Cardiac fibroblast (primary cell): ENCODE results near the gene DPM3.
A peak's percentile ranks its signal among the peaks of the same experiment; 100 is the strongest.
"Not testable (repeated sequence)": the region's sequence is repeated elsewhere in the genome, so short reads cannot be mapped to it uniquely, and the experiment has no call there.

ENCODE experiments used
- DNase-seq, 2 donors: peaks; one replicate each; pipeline versions ENCODE4 v3.0.0 to v3.0.0-alpha.2; 2010; ENCODE audit warnings: low read depth in 2 of 2
- H3K4me3 ChIP-seq, 2 donors: replicated peaks in 1 of 2; 1 replicate in 1 of 2; 2 replicates in 1 of 2; pipeline ENCODE4 v1.5.1; 2011; ENCODE audit warnings: low read depth in 2 of 2, low read length in 2 of 2, mild to moderate bottlenecking in 2 of 2, moderate library complexity in 1 of 2
- TF ChIP-seq, protein P1 (sequence below): IDR thresholded peaks from one replicate; pipeline ENCODE4 v1.5.1; 2011; ENCODE audit warnings: low read depth, mild to moderate bottlenecking, low read length, inconsistent platforms

The DPM3 gene

DNA sequence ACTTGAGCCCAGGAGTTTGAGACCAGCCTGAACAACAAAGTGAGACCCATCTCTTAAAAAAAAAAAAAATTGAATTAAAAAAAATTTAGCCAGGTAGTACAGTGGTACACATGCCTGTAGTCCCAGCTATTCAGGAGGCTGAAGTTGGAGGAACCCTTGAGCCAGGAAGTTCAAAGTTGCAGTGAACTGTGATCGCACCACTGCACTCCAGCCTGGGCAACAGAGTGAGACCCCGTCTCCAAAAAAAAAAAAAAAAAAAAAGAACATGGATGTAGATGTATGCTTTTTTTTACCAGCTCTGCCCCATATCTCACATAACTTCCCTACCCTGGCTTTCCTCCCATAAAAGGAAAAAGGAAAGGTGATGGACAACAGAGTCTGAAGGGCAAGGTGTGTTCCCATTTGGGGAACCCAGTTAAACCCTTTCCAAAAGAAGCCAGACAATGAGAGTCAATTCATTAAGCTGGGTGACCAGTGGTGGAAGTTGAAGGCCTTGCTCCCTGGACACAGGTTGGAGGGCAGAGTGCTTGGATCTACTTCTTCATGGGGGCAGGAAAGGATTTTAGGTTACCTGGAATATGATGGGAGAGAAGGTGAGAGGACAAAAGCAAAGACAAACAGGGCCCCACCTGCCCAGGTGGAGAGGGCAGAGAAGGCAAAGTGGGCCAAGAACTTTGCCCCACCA, 29.9 kb upstream of the DPM3 start:
- TF ChIP-seq, protein P1, sequence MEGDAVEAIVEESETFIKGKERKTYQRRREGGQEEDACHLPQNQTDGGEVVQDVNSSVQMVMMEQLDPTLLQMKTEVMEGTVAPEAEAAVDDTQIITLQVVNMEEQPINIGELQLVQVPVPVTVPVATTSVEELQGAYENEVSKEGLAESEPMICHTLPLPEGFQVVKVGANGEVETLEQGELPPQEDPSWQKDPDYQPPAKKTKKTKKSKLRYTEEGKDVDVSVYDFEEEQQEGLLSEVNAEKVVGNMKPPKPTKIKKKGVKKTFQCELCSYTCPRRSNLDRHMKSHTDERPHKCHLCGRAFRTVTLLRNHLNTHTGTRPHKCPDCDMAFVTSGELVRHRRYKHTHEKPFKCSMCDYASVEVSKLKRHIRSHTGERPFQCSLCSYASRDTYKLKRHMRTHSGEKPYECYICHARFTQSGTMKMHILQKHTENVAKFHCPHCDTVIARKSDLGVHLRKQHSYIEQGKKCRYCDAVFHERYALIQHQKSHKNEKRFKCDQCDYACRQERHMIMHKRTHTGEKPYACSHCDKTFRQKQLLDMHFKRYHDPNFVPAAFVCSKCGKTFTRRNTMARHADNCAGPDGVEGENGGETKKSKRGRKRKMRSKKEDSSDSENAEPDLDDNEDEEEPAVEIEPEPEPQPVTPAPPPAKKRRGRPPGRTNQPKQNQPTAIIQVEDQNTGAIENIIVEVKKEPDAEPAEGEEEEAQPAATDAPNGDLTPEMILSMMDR, result no peak
- DNase-seq, result no peak
- no peak overlapping the region for H3K4me3 ChIP-seq

DNA sequence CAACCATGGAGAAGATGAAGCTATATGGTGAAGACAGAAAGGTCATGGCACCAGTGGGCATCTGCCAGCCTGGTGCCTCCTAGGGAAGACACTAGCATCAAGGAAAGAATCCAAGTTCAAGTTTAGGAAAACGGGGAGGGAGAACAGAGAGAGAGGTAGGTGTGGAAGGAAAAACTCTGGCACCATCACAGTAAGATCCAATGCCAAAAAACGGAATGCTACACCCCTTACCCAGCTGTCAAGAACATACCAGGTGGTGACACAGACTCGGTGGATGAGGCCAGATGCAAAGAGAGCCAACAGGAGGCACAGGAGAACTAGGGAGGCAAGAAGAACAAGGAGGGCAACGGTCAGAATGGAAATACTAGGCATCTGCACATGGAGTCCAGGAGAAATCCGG, 29.2 kb upstream of the DPM3 start:
- TF ChIP-seq, protein P1, result no peak
- DNase-seq, result no peak
- H3K4me3 ChIP-seq, result no peak overlapping the region

DNA sequence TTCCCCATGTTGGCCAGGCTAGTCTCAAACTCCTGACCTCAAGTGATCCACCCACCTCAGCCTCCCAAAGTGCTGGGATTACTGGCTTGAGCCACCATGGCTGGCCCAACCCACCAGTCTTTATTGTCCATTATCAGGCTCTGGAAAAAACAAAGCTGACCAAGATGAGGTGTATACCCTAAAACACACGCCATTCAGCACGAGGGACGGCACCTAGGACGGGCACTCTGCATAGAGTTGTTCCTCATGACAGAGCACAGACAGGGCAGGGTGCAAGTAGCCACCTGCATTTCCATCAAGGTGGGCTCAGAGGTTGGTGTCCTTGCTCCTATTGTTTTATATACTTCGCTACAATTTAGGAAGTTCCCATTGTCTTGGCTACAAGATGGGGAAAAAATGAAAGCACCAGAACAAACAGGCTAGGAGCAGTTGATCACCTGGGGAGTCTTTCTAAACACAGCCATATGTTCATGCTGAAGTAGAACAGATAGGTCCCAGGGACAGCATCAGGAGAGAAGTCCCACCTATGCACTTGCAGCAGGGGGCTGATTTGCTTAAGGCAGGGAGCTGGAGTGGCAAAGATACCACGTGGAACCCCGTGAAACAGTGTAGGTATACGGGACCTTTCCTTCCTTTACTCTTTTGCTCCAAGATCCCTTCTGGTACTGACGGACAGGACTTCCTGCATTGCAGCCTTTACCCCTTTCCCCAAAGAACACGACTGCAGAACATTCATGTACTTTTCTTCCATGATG, 28.3 kb upstream of the DPM3 start:
- TF ChIP-seq, protein P1, result no peak
- no peak for DNase-seq
- no peak overlapping the region for H3K4me3 ChIP-seq

DNA sequence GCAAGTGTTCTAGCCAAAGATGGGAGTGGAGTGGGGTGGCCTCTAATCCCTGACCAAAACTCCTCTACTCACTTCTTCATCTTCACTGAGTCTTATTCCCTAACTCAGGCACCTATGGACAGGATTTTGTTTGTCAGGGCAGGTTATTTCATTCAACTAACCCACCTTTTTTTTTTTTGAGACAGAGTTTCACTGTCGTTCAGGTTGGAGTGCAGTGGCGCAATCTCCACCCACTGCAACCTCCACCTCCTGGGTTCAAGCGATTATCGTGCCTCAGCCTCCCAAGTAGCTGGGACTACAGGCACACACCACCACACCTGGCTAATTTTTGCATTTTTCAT, 27.7 kb upstream of the DPM3 start:
- H3K4me3 ChIP-seq, DNase-seq: not testable (repeated sequence)

DNA sequence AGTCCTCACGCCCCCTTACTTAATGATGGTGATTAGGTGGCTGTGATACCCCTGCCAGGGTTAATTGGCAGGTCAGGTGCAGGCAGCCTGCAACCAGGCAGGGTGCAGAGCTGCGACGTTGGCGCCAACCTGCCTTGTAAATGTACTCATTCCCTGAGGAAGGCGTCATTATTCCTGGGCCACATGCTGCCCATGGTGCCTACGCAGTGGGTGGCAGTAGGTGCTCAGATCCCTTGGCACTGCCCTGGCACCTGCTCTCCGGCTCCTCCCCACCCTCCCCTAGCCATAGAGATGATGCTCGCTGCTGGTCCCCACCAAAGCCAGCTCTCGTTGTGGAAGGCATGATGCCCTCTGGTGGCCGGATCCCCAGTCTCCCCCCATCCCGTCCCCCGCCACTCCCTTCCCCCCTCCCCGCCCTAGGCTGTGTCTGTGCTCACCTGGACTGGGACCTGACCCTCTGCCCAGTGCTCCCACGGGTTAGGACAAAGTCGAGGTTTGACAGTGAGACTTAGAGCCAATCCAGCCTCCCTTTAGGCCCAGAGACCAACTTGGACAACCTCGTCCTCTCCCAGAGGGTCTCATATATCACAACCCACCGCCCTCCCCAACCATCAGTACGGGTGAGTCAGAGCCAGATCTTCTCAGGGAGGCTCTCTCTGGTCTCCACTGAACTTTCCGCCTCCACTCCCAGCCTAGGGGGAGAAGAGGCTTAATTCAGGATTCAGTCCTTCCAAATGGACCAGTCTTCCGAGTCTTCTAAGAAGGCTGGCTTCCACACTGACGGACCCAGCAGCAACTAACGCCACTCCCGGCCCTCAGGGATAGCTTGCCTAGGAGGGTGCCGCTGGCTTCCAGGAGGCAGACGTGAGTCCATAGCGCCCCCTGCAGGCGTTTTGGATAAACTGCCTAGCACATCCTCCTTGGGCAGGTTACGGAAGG, 27.1 kb upstream of the DPM3 start:
- H3K4me3 ChIP-seq, result no peak overlapping the region
- peak; percentile 88 to 90 for DNase-seq
- TF ChIP-seq, protein P1, result peak; percentile 91

DNA sequence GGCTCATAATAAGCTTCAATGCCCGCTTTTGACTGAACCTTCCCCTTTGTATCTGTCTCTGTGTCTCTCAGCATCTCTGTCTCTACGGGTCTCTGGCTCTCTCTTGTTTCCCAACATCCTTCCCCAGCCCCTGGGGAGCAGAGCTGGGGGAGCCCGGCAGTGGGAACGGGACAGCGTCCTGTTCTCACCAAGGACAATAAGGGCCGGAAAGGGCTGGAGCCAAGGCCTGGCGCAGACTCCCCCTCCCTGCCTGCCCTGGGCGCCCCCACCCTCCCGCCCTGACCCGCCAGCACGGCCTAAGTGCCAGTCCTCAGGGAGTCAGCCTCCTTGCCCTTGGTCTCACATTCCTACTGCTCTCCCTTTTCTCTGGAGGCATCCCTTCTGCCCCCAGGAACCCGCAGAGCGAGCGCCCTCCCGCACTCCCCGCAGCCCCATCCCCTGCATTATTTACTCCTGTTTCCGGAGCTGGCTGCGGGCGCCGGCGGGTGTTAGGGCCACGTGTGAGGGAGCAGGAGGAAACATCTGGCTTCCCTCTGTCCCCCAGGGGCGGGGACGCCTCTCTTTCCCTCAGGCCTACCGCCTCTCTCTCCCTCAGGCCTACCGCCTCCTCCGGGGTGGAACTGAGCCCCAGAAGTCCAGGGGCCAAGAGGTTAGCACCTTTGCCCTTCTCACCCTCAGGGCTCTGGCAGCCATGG, 26.3 kb upstream of the DPM3 start:
- TF ChIP-seq, protein P1, result no peak
- no peak overlapping the region for H3K4me3 ChIP-seq
- DNase-seq, result peak; percentile 37 to 56
